Caco-2 (cell line): Measurements from ENCODE around the gene TANK. TPM values are rescaled to one million over a fixed set of nuclear protein-coding genes. Genes with fewer than 3 reads are reported as not detected.
A peak's percentile ranks its signal among the peaks of the same experiment; 100 is the strongest.

Experiments used
- BruUV-seq: library from RNA; stranded (reverse); fragments of 400-500 nt; replicated peaks from 2 replicates; lab custom pipeline; 2021; lab: Mats Ljungman, UMichigan
- CTCF ChIA-PET: fragments of 300-600 bp; sonication (Branson Sonifier 250); formaldehyde crosslinking; loops from one replicate; lab custom pipeline; 2022; ENCODE audit warnings: antibody characterized with exemption; lab: Charles Lee
- POLR2A ChIA-PET: fragments of 300-600 bp; sonication (Branson Sonifier 250); formaldehyde crosslinking; loops from one replicate; lab custom pipeline; 2022; ENCODE audit warnings: antibody characterized with exemption; lab: Charles Lee
- DNase-seq, 2 experiments: peaks; one replicate each; pipeline versions ENCODE4 v3.0.0 to v3.0.0-alpha.2; 2020 to 2022
- H3K27me3 ChIP-seq: replicated peaks from 2 replicates; pipeline ENCODE4 v1.6.0; 2011; ENCODE audit warnings: low read length; ENCODE audit not compliant: control insufficient read depth, insufficient read depth
- H3K36me3 ChIP-seq: 2 replicates; pipeline ENCODE4 v1.5.1; 2011; ENCODE audit warnings: low read length; ENCODE audit not compliant: control insufficient read depth, insufficient read depth
- H3K4me1 ChIP-seq: fragments of 250-450 bp; sonication (Bioruptor Pico); 2 replicates; pipeline ENCODE4 v1.5.1; 2020; ENCODE audit warnings: mild to moderate bottlenecking
- H3K4me3 ChIP-seq: 2 replicates; pipeline ENCODE4 v1.5.1; 2011; ENCODE audit warnings: low read depth, mild to moderate bottlenecking, control low read depth, low read length
- H3K9me3 ChIP-seq: fragments of 250-450 bp; sonication (Bioruptor Pico); 2 replicates; pipeline ENCODE4 v1.5.1; 2020; ENCODE audit warnings: mild to moderate bottlenecking, moderate library complexity
- H3K27ac Mint-ChIP-seq: one replicate; pipeline ENCODE4 v1.8.0; 2022; ENCODE audit warnings: mixed read lengths; ENCODE audit not compliant: unreplicated experiment
- H3K27me3 Mint-ChIP-seq: one replicate; pipeline ENCODE4 v1.8.0; 2022; ENCODE audit warnings: mixed read lengths; ENCODE audit not compliant: insufficient read depth, unreplicated experiment
- H3K36me3 Mint-ChIP-seq: one replicate; pipeline ENCODE4 v1.8.0; 2022; ENCODE audit warnings: mild to moderate bottlenecking, mixed read lengths; ENCODE audit not compliant: insufficient read depth, unreplicated experiment
- H3K4me1 Mint-ChIP-seq: one replicate; pipeline ENCODE4 v1.8.0; 2022; ENCODE audit warnings: low read depth, mixed read lengths; ENCODE audit not compliant: unreplicated experiment
- H3K4me3 Mint-ChIP-seq: one replicate; pipeline ENCODE4 v1.8.0; 2022; ENCODE audit warnings: mild to moderate bottlenecking, moderate library complexity, mixed read lengths; ENCODE audit not compliant: unreplicated experiment
- H3K9me3 Mint-ChIP-seq: one replicate; pipeline ENCODE4 v1.8.0; 2022; ENCODE audit warnings: mixed read lengths; ENCODE audit not compliant: unreplicated experiment
- CTCF ChIP-seq, 2 experiments: fragments of 200-600 bp in 1 of 2; IDR thresholded peaks; 1 replicate in 1 of 2; 2 replicates in 1 of 2; pipeline versions ENCODE4 v1.5.1 to v1.8.0; 2011 to 2022; ENCODE audit warnings: antibody characterized with exemption in 1 of 2, control low read depth in 1 of 2, inconsistent platforms in 1 of 2, low read depth in 1 of 2, low read length in 1 of 2, mild to moderate bottlenecking in 1 of 2, moderate library complexity in 1 of 2; ENCODE audit not compliant: insufficient read depth in 1 of 2, severe bottlenecking in 1 of 2, unreplicated experiment in 1 of 2
- intact Hi-C: fragments of 100-400 bp; cut with micrococcal nuclease; formaldehyde crosslinking; loops from one replicate; pipeline ENCODE4 v1.10.0; 2022; ENCODE audit not compliant: unreplicated experiment
- total RNA-seq: library from RNA; stranded (reverse); gene quantifications from 2 replicates; pipeline ENCODE4 v1.2.3, GENCODE V29; 2022

The TANK gene
- total RNA-seq, 1 experiment from 2014 or later: 56.0 TPM

- intact Hi-C loops: no loop called here
- no peak overlapping the region for H3K4me3 Mint-ChIP-seq
- no peaks in the 10 kb centered on the region for H3K27me3 ChIP-seq
- H3K27me3 Mint-ChIP-seq: no peaks in the 10 kb centered on the region
- POLR2A ChIA-PET: no interaction called here
- H3K9me3 Mint-ChIP-seq: no peaks in the 10 kb centered on the region
- no TSS peak for BruUV-seq
- H3K4me1 ChIP-seq: no peaks in the 10 kb centered on the region
- H3K36me3 ChIP-seq: no peaks in the 10 kb centered on the region
- no peaks in the 10 kb centered on the region for H3K9me3 ChIP-seq
- peaks cover 12% of the 10 kb centered on the region for H3K36me3 Mint-ChIP-seq
- no peak overlapping the region for H3K4me3 ChIP-seq
- no peak for DNase-seq
- H3K4me1 Mint-ChIP-seq: peaks cover 7% of the 10 kb centered on the region
- CTCF ChIA-PET: interaction anchor here (0.6 kb wide), 1 partner anchor 9 kb away, joined by 3 read pairs; no protein-coding TSS in a partner anchor
- no peak overlapping the region for H3K27ac Mint-ChIP-seq
- no peak for TF ChIP-seq CTCF (IDR thresholded peaks at IDR 0.05; ENCODE audit: insufficient read depth in 1 of 2, low read depth in 1 of 2, low read length in 1 of 2, severe bottlenecking in 1 of 2, unreplicated experiment in 1 of 2)
These were observed 57.5 kb downstream of the TANK start for GRCh38 chr2:161217597-161218185.

GRCh38 chr2:161219211-161219610 is 59.0 kb downstream of the TANK start:
- H3K36me3 ChIP-seq: no peaks in the 10 kb centered on the region
- DNase-seq: no peak
- Mint-ChIP-seq H3K27ac (no peak overlapping the region), H3K36me3 (peaks cover 6% of the 10 kb centered on the region), H3K9me3 (no peaks in the 10 kb centered on the region), H3K27me3 (no peaks in the 10 kb centered on the region), H3K4me1 (peaks cover 7% of the 10 kb centered on the region), H3K4me3 (no peak overlapping the region)
- no peaks in the 10 kb centered on the region for H3K9me3 ChIP-seq
- ChIA-PET POLR2A (no interaction called here), CTCF (no interaction called here)
- H3K27me3 ChIP-seq: no peaks in the 10 kb centered on the region
- BruUV-seq: no TSS peak
- intact Hi-C loops: no loop called here
- no peaks in the 10 kb centered on the region for H3K4me1 ChIP-seq
- TF ChIP-seq CTCF (IDR thresholded peaks at IDR 0.05; ENCODE audit: insufficient read depth in 1 of 2, low read depth in 1 of 2, low read length in 1 of 2, severe bottlenecking in 1 of 2, unreplicated experiment in 1 of 2): no peak
- no peak overlapping the region for H3K4me3 ChIP-seq

- Mint-ChIP-seq H3K4me3 (no peak overlapping the region), H3K27ac (no peak overlapping the region), H3K36me3 (peaks cover 11% of the 10 kb centered on the region), H3K9me3 (no peaks in the 10 kb centered on the region), H3K4me1 (peaks cover 7% of the 10 kb centered on the region), H3K27me3 (no peaks in the 10 kb centered on the region)
- POLR2A ChIA-PET: no interaction called here
- peak in 1 of 2 experiments; percentile 49 for DNase-seq
- peak; percentile 59 to 78 for TF ChIP-seq CTCF (IDR thresholded peaks at IDR 0.05; ENCODE audit: insufficient read depth in 1 of 2, low read depth in 1 of 2, low read length in 1 of 2, severe bottlenecking in 1 of 2, unreplicated experiment in 1 of 2)
- H3K36me3 ChIP-seq: no peaks in the 10 kb centered on the region; the same call in 1 of the 2 replicates
- intact Hi-C loops: loop anchor here (1.0 to 2.0 kb wide), 2 partner anchors 16 to 50 kb away; no protein-coding TSS in a partner anchor
- BruUV-seq: no TSS peak
- no peaks in the 10 kb centered on the region for H3K9me3 ChIP-seq
- H3K4me3 ChIP-seq: no peak overlapping the region
- H3K4me1 ChIP-seq: no peaks in the 10 kb centered on the region
- no peaks in the 10 kb centered on the region for H3K27me3 ChIP-seq
- CTCF ChIA-PET: no interaction called here
These were observed 63.0 kb downstream of the TANK start for GRCh38 chr2:161223139-161223732.
